Measurements from ENCODE around the gene RGS12. TPM values are rescaled to one million over a fixed set of nuclear protein-coding genes. Genes with fewer than 3 reads are reported as not detected.

RGS12 gene
- total RNA-seq, 1 donor from 2014 or later = 102 TPM

DNA sequence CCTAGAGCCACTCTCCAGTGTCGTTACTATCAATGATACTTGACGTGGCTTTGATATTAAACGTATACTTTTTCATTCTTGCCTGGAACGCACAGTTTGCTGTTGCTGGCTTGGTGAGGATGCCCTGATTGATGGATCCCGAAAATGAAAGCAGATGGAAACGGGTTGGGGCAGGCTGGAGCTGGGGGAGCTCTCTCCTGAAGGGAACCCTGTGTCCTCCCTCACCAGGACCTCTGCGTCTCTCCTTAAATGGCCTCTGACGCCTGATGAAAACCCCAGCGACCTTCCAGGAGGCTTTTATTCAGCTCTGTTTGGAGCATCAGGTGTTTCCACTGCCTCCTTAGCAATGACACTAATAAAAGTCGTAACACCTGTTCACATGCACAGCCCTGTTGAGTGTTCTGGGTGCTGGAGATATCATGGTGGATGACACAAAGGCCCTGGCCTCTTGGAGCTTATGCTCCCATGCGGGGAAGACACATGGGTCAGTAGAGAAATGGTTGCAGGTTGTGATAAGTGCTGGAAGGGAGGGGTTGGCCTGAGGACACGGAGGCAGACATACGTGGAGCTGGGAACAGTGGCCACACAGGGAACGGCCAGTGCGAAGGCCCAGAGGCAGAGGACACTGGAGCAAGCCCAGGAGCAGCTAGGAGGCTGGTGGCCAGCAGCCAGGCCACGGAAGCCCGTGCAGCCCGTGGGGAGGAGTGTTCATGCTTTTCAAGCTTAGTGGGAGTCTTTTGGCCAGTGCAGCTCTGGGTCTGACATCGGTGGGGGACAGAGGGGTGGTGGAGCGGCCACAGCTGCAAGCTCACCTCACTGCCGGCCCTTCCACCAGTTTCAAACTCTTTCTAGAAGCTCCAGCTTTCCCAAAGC, 36.4 kb upstream of the RGS12 start:
- DNase-seq (ENCODE audit: low spot score, unreplicated experiment) = no peak
- H3K4me3 Mint-ChIP-seq (ENCODE audit: low read depth) = no peak overlapping the region
- no peaks in the 10 kb centered on the region for H3K9me3 Mint-ChIP-seq (ENCODE audit: low read depth)
- H3K27ac Mint-ChIP-seq = no peak overlapping the region
- H3K27me3 Mint-ChIP-seq = no peaks in the 10 kb centered on the region
- peaks cover 4% of the 10 kb centered on the region for H3K36me3 Mint-ChIP-seq (ENCODE audit: insufficient read depth)
- H3K4me1 Mint-ChIP-seq (ENCODE audit: low read depth) = no peaks in the 10 kb centered on the region
- TF ChIP-seq, protein P1, sequence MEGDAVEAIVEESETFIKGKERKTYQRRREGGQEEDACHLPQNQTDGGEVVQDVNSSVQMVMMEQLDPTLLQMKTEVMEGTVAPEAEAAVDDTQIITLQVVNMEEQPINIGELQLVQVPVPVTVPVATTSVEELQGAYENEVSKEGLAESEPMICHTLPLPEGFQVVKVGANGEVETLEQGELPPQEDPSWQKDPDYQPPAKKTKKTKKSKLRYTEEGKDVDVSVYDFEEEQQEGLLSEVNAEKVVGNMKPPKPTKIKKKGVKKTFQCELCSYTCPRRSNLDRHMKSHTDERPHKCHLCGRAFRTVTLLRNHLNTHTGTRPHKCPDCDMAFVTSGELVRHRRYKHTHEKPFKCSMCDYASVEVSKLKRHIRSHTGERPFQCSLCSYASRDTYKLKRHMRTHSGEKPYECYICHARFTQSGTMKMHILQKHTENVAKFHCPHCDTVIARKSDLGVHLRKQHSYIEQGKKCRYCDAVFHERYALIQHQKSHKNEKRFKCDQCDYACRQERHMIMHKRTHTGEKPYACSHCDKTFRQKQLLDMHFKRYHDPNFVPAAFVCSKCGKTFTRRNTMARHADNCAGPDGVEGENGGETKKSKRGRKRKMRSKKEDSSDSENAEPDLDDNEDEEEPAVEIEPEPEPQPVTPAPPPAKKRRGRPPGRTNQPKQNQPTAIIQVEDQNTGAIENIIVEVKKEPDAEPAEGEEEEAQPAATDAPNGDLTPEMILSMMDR (IDR thresholded peaks at IDR 0.05; ENCODE audit: unreplicated experiment) = no peak

DNA sequence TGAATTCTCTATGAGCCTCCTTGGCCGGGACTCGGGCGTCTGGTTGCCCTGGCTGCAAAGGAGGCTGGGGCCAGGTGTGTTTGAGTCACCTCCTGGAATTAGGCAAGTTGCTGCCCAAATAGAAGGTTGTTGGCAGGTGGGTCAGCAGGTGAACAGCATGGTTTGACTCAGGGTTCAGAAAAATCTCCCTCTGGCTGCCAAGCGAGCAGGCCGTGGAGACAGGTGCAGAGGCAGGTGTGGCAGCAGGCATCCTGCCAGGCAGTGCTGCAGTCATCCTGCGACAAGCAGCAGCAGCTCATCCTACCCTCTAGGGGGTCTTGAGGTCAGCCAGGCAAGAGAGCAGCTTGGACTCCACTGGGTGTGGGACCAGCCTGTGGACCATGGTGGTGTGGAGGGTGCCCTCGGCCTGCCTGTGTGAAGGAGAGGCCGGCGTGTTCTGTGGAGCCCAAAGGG, 35.7 kb upstream of the RGS12 start:
- Mint-ChIP-seq H3K36me3 (ENCODE audit: insufficient read depth) (peaks cover 4% of the 10 kb centered on the region), H3K27me3 (no peaks in the 10 kb centered on the region), H3K4me1 (ENCODE audit: low read depth) (no peaks in the 10 kb centered on the region), H3K4me3 (ENCODE audit: low read depth) (no peak overlapping the region), H3K27ac (no peak overlapping the region), H3K9me3 (ENCODE audit: low read depth) (no peaks in the 10 kb centered on the region)
- TF ChIP-seq, protein P1 (IDR thresholded peaks at IDR 0.05; ENCODE audit: unreplicated experiment) = no peak
- DNase-seq (ENCODE audit: low spot score, unreplicated experiment) = no peak

DNA sequence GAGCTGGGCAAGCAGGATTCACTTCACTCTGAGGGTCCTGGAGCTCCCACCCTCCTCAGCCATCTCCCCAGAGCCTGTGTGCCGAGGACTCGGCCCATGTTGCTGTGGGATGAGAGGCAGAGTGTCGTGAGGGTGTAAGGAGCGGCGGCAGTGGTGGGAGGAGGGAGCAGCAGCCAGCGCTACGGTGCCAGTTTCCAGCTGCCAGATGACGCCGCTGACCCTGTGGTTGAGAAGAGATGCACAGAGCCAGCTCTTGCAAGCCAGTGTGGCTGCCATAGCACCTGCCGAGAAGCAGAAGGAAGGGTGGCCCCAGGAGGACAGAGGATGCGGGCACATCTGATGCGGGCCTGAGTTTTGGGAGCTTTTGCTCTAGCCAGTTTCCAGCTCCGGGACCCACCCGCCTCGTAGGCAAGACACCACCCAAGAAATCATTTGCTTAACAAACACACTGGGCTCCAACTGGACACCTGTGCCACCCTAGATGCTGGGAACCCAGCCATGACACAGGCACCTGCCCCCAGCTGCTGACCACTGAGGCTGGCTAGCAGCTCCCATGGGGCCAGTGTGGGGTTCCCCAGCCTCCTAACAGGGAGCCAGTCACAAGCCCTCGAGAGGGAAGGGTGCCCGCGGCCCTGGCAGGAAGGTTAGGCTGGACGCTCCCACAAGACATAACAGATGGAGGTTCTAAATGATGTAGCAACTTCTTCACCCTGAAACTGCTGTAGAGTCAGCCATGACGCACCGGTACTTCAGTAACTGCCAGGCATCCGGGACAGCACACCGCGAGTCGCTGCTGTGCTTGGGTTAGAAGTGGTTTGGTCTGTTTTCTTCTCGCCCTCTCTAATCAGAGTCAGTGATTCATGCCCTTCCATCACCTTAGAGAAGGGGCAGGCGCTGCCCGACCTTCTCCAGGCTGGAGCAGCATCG, 35.0 kb upstream of the RGS12 start:
- TF ChIP-seq, protein P1 (IDR thresholded peaks at IDR 0.05; ENCODE audit: unreplicated experiment) = no peak
- no peak for DNase-seq (ENCODE audit: low spot score, unreplicated experiment)
- Mint-ChIP-seq H3K9me3 (ENCODE audit: low read depth) (no peaks in the 10 kb centered on the region), H3K4me1 (ENCODE audit: low read depth) (no peaks in the 10 kb centered on the region), H3K4me3 (ENCODE audit: low read depth) (no peak overlapping the region), H3K27me3 (no peaks in the 10 kb centered on the region), H3K27ac (no peak overlapping the region), H3K36me3 (ENCODE audit: insufficient read depth) (peaks cover 4% of the 10 kb centered on the region)

DNA sequence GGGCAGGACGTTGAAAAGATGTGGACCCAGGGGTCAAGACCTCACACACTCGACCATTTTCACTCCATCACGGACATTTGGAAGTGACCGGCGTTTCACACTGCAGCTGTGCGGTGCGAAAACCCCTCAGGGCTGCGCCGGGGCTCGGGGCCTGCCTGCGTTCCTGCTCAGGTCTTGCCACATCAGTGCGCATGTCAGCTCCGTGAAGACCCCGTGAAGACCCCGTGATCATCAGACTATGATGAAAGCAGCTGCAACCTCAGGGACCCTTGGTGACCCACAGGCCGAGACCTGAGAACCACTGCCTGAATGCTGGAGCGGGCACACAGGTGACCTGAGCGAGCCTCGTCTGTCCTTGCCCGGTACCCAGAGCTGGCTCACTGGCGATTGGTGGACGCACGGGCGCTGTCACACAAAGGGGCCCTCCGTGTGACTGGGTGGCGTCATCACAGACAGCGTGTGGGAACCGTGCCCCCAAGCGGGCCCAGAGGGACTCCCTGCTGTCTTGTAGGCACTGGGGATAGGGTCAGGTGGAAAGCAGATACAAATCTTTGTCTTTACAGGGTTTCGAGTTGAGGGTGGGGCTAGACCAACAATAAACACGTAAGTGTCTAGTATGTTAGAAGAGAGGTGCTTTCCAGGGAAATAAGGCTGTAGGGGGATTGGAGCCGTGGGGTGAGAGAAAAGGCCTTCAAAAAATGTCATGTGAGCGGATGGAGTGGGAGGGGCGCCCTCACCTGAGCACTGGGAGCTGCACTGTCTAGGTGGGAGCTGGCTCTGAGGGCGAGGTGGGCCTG, 31.2 kb upstream of the RGS12 start:
- H3K4me3 Mint-ChIP-seq (ENCODE audit: low read depth) = no peak overlapping the region
- H3K27me3 Mint-ChIP-seq = no peaks in the 10 kb centered on the region
- H3K27ac Mint-ChIP-seq = no peak overlapping the region

More for the DNA sequence above, 31.2 kb upstream of the RGS12 start:
- no peak for DNase-seq (ENCODE audit: low spot score, unreplicated experiment)
- TF ChIP-seq, protein P1 (IDR thresholded peaks at IDR 0.05; ENCODE audit: unreplicated experiment) = no peak
- peaks cover 4% of the 10 kb centered on the region for H3K36me3 Mint-ChIP-seq (ENCODE audit: insufficient read depth)
- H3K4me1 Mint-ChIP-seq (ENCODE audit: low read depth) = no peaks in the 10 kb centered on the region
- H3K9me3 Mint-ChIP-seq (ENCODE audit: low read depth) = no peaks in the 10 kb centered on the region

All from progenitor cell of endocrine pancreas (in vitro differentiated cells).